IPS-15b (cell line): Measurements from ENCODE around the gene SLU7.

Source experiments
- H3K27me3 ChIP-seq: one replicate; pipeline ENCODE4 v1.6.1; 2013; ENCODE audit warnings: low read length; ENCODE audit not compliant: control insufficient read depth, insufficient read depth
- H3K36me3 ChIP-seq: one replicate; pipeline ENCODE4 v1.6.1; 2013; ENCODE audit warnings: low read length; ENCODE audit not compliant: control insufficient read depth, insufficient read depth
- H3K4me1 ChIP-seq: one replicate; pipeline ENCODE4 v1.6.1; 2013; ENCODE audit warnings: mild to moderate bottlenecking, low read length; ENCODE audit not compliant: control insufficient read depth, insufficient read depth
- H3K4me3 ChIP-seq: one replicate; pipeline ENCODE4 v1.5.1; 2013; ENCODE audit warnings: low read depth, low read length
- H3K9ac ChIP-seq: one replicate; pipeline ENCODE4 v1.6.1; 2013; ENCODE audit warnings: low read depth, mild to moderate bottlenecking, low read length
- H3K9me3 ChIP-seq: one replicate; pipeline ENCODE4 v1.6.1; 2013; ENCODE audit warnings: mild to moderate bottlenecking, low read length; ENCODE audit not compliant: control insufficient read depth, insufficient read depth

SLU7 gene

GRCh38 chr5:160395111-160395510 is 23.8 kb downstream of the SLU7 start:
- Histone ChIP-seq H3K9ac (no peak overlapping the region), H3K4me1 (peaks cover 4% of the 10 kb centered on the region), H3K27me3 (no peaks in the 10 kb centered on the region), H3K36me3 (no peaks in the 10 kb centered on the region), H3K9me3 (no peaks in the 10 kb centered on the region), H3K4me3 (no peak overlapping the region)

GRCh38 chr5:160390787-160391696 is 27.8 kb downstream of the SLU7 start:
- Histone ChIP-seq H3K9me3 (no peaks in the 10 kb centered on the region), H3K4me1 (no peaks in the 10 kb centered on the region), H3K27me3 (no peaks in the 10 kb centered on the region), H3K4me3 (no peak overlapping the region), H3K9ac (no peak overlapping the region), H3K36me3 (no peaks in the 10 kb centered on the region)

GRCh38 chr5:160387445-160387844 is 31.4 kb downstream of the SLU7 start:
- H3K27me3 ChIP-seq = no peaks in the 10 kb centered on the region
- H3K9ac ChIP-seq = no peak overlapping the region
- no peaks in the 10 kb centered on the region for H3K9me3 ChIP-seq
- no peaks in the 10 kb centered on the region for H3K4me1 ChIP-seq
- no peaks in the 10 kb centered on the region for H3K36me3 ChIP-seq
- no peak overlapping the region for H3K4me3 ChIP-seq

- Histone ChIP-seq H3K4me3 (no peak overlapping the region), H3K36me3 (no peaks in the 10 kb centered on the region), H3K27me3 (no peaks in the 10 kb centered on the region), H3K9ac (no peak overlapping the region), H3K4me1 (no peaks in the 10 kb centered on the region), H3K9me3 (no peaks in the 10 kb centered on the region)
Measured at GRCh38 chr5:160385496-160385895, 33.4 kb downstream of the SLU7 start.

- Histone ChIP-seq H3K4me3 (no peak overlapping the region), H3K9me3 (no peaks in the 10 kb centered on the region), H3K9ac (no peak overlapping the region), H3K27me3 (no peaks in the 10 kb centered on the region), H3K36me3 (no peaks in the 10 kb centered on the region), H3K4me1 (no peaks in the 10 kb centered on the region)
Measured at GRCh38 chr5:160384681-160385080, 34.2 kb downstream of the SLU7 start.

- no peaks in the 10 kb centered on the region for H3K36me3 ChIP-seq
- H3K4me1 ChIP-seq = no peaks in the 10 kb centered on the region
- no peak overlapping the region for H3K9ac ChIP-seq
- no peak overlapping the region for H3K4me3 ChIP-seq
- H3K27me3 ChIP-seq = no peaks in the 10 kb centered on the region
- H3K9me3 ChIP-seq = no peaks in the 10 kb centered on the region
Measured at GRCh38 chr5:160382346-160382745, 36.5 kb downstream of the SLU7 start.

- no peak overlapping the region for H3K9ac ChIP-seq
- H3K9me3 ChIP-seq = no peaks in the 10 kb centered on the region
- H3K27me3 ChIP-seq = peaks cover 2% of the 10 kb centered on the region
- no peaks in the 10 kb centered on the region for H3K4me1 ChIP-seq
- no peak overlapping the region for H3K4me3 ChIP-seq
- no peaks in the 10 kb centered on the region for H3K36me3 ChIP-seq
Measured at GRCh38 chr5:160380041-160380440, 38.8 kb downstream of the SLU7 start.

- no peak overlapping the region for H3K4me3 ChIP-seq
- no peaks in the 10 kb centered on the region for H3K9me3 ChIP-seq
- H3K27me3 ChIP-seq = peaks cover 4% of the 10 kb centered on the region
- H3K9ac ChIP-seq = no peak overlapping the region
- H3K36me3 ChIP-seq = no peaks in the 10 kb centered on the region
- H3K4me1 ChIP-seq = no peaks in the 10 kb centered on the region
Measured at GRCh38 chr5:160379511-160379910, 39.4 kb downstream of the SLU7 start.

GRCh38 chr5:160378330-160378729 is 40.6 kb downstream of the SLU7 start:
- Histone ChIP-seq H3K4me1 (no peaks in the 10 kb centered on the region), H3K36me3 (no peaks in the 10 kb centered on the region), H3K4me3 (no peak overlapping the region), H3K9me3 (no peaks in the 10 kb centered on the region), H3K27me3 (peaks cover 10% of the 10 kb centered on the region), H3K9ac (no peak overlapping the region)

GRCh38 chr5:160377651-160378050 is 41.2 kb downstream of the SLU7 start:
- Histone ChIP-seq H3K36me3 (no peaks in the 10 kb centered on the region), H3K9me3 (no peaks in the 10 kb centered on the region), H3K9ac (no peak overlapping the region), H3K27me3 (peaks cover 10% of the 10 kb centered on the region), H3K4me3 (no peak overlapping the region), H3K4me1 (no peaks in the 10 kb centered on the region)

- no peak overlapping the region for H3K4me3 ChIP-seq
- no peak overlapping the region for H3K9ac ChIP-seq
- H3K36me3 ChIP-seq = no peaks in the 10 kb centered on the region
- peaks cover 22% of the 10 kb centered on the region for H3K27me3 ChIP-seq
- no peaks in the 10 kb centered on the region for H3K4me1 ChIP-seq
- H3K9me3 ChIP-seq = no peaks in the 10 kb centered on the region
Measured at GRCh38 chr5:160376416-160376815, 42.5 kb downstream of the SLU7 start.

GRCh38 chr5:160375701-160376100 is 43.2 kb downstream of the SLU7 start:
- H3K27me3 ChIP-seq = peaks cover 29% of the 10 kb centered on the region
- H3K9ac ChIP-seq = no peak overlapping the region
- no peaks in the 10 kb centered on the region for H3K9me3 ChIP-seq
- no peaks in the 10 kb centered on the region for H3K36me3 ChIP-seq
- H3K4me1 ChIP-seq = no peaks in the 10 kb centered on the region
- H3K4me3 ChIP-seq = no peak overlapping the region
